CD4-positive, alpha-beta T cell treated with Interleukin-21 for 1 hour (primary cell): ENCODE results near the gene LRRC43.

ENCODE experiments used
- DNase-seq: peaks from one replicate; pipeline ENCODE4 v3.0.0-alpha.2; 2020

LRRC43 gene

GRCh38 chr12:122182887-122183587 is at the start of gene LRRC43:
Gene LRRC43 (plus strand): TSS chr12:122183123. CDS start chr12:122183145, 22 bp downstream.
- peak; percentile 17 for DNase-seq

GRCh38 chr12:122133192-122133950 is 49.6 kb upstream of the LRRC43 start:
- no peak for DNase-seq

GRCh38 chr12:122135437-122136031 is 47.4 kb upstream of the LRRC43 start:
- no peak for DNase-seq

GRCh38 chr12:122137229-122137628 is 45.7 kb upstream of the LRRC43 start:
- no peak for DNase-seq

- DNase-seq = no peak
Observed at GRCh38 chr12:122137681-122138080, 45.2 kb upstream of the LRRC43 start.

- no peak for DNase-seq
Observed at GRCh38 chr12:122138181-122138580, 44.7 kb upstream of the LRRC43 start.

- DNase-seq = no peak
Observed at GRCh38 chr12:122138616-122139015, 44.3 kb upstream of the LRRC43 start.

GRCh38 chr12:122139266-122139665 is 43.7 kb upstream of the LRRC43 start:
- no peak for DNase-seq

GRCh38 chr12:122139941-122140340 is 43.0 kb upstream of the LRRC43 start:
- DNase-seq = no peak

- no peak for DNase-seq
Observed at GRCh38 chr12:122140467-122141257, 42.3 kb upstream of the LRRC43 start.

- DNase-seq = no peak
Observed at GRCh38 chr12:122141911-122142725, 40.8 kb upstream of the LRRC43 start.

- no peak for DNase-seq
Observed at GRCh38 chr12:122142857-122143256, 40.1 kb upstream of the LRRC43 start.

- no peak for DNase-seq
Observed at GRCh38 chr12:122144885-122145284, 38.0 kb upstream of the LRRC43 start.

- no peak for DNase-seq
Observed at GRCh38 chr12:122145505-122146330, 37.2 kb upstream of the LRRC43 start.

- no peak for DNase-seq
Observed at GRCh38 chr12:122147514-122148290, 35.2 kb upstream of the LRRC43 start.

GRCh38 chr12:122148657-122149056 is 34.3 kb upstream of the LRRC43 start:
- no peak for DNase-seq

GRCh38 chr12:122150127-122150681 is 32.7 kb upstream of the LRRC43 start:
- no peak for DNase-seq

GRCh38 chr12:122152754-122153153 is 30.2 kb upstream of the LRRC43 start:
- DNase-seq = no peak

- DNase-seq = no peak
Observed at GRCh38 chr12:122155705-122156104, 27.2 kb upstream of the LRRC43 start.

- DNase-seq = no peak
Observed at GRCh38 chr12:122158700-122159285, 24.1 kb upstream of the LRRC43 start.
